Motor neuron (in vitro differentiated cells): ENCODE measurements around the gene NT5C. TPM values are rescaled to one million over a fixed set of nuclear protein-coding genes. Genes with fewer than 3 reads are reported as not detected.
"Not testable (repeated sequence)": the region's sequence is repeated elsewhere in the genome, so short reads cannot be mapped to it uniquely, and the experiment has no call there.

ENCODE experiments used
- ATAC-seq, 8 experiments: fragments of 200-7000 bp; cut with Tn5 transposase; replicated peaks in 6 of 8; 2 replicates each; pipeline ENCODE4 v1.8.0; 2021; ENCODE audit warnings: mild to moderate bottlenecking in 8 of 8, moderate library complexity in 8 of 8
- H3K27ac ChIP-seq, 2 donors: fragments of 250-450 bp; sonication (Bioruptor Pico); 2 replicates each; pipeline ENCODE4 v1.9.0; 2021; ENCODE audit warnings: antibody characterized with exemption in 2 of 2, mild to moderate bottlenecking in 2 of 2, moderate library complexity in 1 of 2
- H3K4me1 ChIP-seq, 2 donors: fragments of 250-450 bp; sonication (Bioruptor Pico); replicated peaks in 1 of 2; 2 replicates each; pipeline ENCODE4 v1.6.1; 2021; ENCODE audit warnings: antibody characterized with exemption in 2 of 2, mild to moderate bottlenecking in 2 of 2, moderate library complexity in 1 of 2
- H3K4me3 ChIP-seq, 5 donors: fragments of 250-450 bp; sonication (Bioruptor Pico); 2 replicates each; pipeline ENCODE4 v1.9.0; 2021; ENCODE audit warnings: antibody characterized with exemption in 5 of 5, mild to moderate bottlenecking in 5 of 5, moderate library complexity in 4 of 5
- WGBS, 10 experiments: fragments of 450-650 bp; shearing (Covaris generic); methylation state at CpG; one replicate each; pipeline ENCODE4 v1.0.0; 2022; 5-methylcytosine and 5-hydroxymethylcytosine counted together
- in situ Hi-C, 9 experiments: fragments of 400-800 bp; cut with MboI; loops; one replicate each; pipeline ENCODE4 v1.15.0; 2021; ENCODE audit warnings: low sequenced_read_pairs in 9 of 9, low pct_unique_long_range_greater_than_20kb in 2 of 9; ENCODE audit not compliant: unreplicated experiment in 9 of 9
- total RNA-seq, 8 experiments: library from RNA; unstranded; fragments of 300-600 nt; gene quantifications; 2 replicates each; pipeline versions ENCODE4 v1.2.3 to v1.2.4, GENCODE V29; 2022

NT5C gene
- total RNA-seq, result 10 to 100 TPM; 30.0 to 86.8 (median 41.9) TPM

DNA sequence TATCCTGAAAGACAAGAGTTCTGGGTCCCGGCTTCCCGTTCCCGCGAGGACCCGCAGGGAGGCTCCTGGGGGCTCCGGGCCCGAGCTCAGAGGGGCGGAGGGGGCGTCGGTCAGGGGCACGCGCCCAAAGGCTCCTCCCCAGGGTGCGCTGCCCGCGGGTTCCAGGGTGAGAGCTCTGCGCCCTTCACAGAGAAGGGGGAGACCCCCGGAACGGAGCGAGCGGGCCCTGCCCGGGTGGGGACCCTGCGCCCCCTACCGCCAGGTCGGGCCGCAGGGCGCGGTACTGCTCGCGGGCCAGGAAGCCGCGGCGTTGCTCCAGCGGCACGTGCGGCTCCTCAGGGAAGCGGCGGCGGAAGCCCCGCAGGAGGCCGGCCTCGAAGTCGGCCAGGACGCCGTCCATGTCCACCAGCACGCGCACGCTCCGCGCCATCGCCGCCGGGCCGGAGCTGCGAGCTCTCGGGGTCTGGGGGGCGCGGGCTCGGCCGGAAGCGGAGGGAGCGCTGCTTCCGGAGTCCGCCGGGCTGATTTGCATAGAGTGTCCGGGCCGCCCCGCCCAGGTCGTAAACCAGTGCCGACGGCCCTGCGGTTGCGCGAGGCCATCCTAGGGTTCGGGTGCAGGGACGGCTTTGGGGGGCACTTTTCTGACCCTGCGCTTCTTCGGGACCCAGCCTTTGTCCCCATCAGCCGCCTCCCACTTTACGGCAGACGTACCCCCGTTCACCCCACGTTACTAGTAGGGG lies at the start of gene NT5C:
TSS of gene NT5C (minus strand) at position 465 of the 740 bp plus-strand sequence. CDS start at position 430, 35 bp downstream.
- peak within 1 kb of the TSS; percentile 83 to 91 for H3K27ac ChIP-seq
- in situ Hi-C loops, result no loop called here
- peak; percentile 89 to 92 (median 90) for ATAC-seq
- H3K4me1 ChIP-seq, result peaks cover 12 to 14% of the 10 kb centered on the region in 2 donors
- peak within 1 kb of the TSS; percentile 59 to 95 (median 69) for H3K4me3 ChIP-seq
- WGBS, 10 experiments, result 2 to 20% (median 2%) methylated on average over 1 to 7 of the region's 82 CpGs; no CpG with 5 or more reads in 7 of the 10 experiments

- H3K4me1 ChIP-seq, result peaks cover 12 to 17% of the 10 kb centered on the region in 2 donors
- no peak overlapping the region for H3K27ac ChIP-seq
- H3K4me3 ChIP-seq, result peak overlapping the region; percentile 74 to 100 (median 91)
- 0 to 45% (median 8%) methylated on average over 1 to 7 of the region's 8 CpGs for WGBS, 10 experiments
- ATAC-seq, result no peak
- in situ Hi-C loops, result no loop called here
These were observed 49.6 kb upstream of the NT5C start for GRCh38 chr17:75181110-75181509.

DNA sequence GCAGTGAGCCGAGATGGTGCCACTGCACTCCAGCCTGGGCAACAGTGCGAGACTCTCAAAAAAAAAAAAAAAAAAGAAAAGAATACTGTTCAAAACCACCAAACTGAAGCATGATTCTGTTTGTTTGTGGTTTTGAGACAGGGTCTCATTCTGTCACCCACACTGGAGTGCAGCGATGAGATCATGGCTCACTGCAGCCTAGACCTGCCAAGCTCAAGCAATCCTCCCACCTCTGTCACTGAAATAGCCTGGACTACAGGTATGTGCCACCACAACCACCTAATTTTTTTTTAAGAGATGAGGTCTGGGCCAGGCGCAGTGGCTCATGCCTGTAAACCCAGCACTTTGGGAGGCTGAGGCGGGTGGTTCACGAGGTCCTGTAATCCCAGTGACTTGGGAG lies 46.9 kb upstream of the NT5C start:
- WGBS, 10 experiments, result 98 to 100% (median 100%) methylated on average over 1 to 6 of the region's 6 CpGs; no CpG with 5 or more reads in 5 of the 10 experiments
- no peak overlapping the region for H3K27ac ChIP-seq
- in situ Hi-C loops, result no loop called here
- H3K4me1 ChIP-seq, result peaks cover 9 to 14% of the 10 kb centered on the region in 2 donors
- ATAC-seq, result no peak
- H3K4me3 ChIP-seq, result no peak overlapping the region

DNA sequence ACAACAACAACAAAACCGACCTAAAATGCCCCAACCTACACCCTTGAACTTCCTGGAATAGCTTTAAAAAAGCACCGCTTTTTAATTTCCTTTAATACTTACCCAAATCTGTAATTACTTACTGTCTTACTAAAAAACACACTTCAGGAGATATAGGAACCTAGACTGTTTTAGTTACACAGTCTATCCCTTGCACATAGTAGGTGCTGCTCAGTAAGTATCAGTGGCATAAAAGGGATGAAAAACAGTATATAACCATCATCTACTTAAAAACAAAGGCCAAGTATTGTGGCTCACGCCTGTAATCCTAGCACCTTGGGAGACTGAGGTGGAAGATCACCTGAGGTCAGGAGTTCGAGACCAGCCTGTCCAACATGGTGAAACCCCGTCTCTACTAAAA lies 45.1 kb upstream of the NT5C start:
- 83 to 100% (median 93%) methylated on average over 1 to 5 of the region's 5 CpGs for WGBS, 10 experiments
- in situ Hi-C loops, result no loop called here

DNA sequence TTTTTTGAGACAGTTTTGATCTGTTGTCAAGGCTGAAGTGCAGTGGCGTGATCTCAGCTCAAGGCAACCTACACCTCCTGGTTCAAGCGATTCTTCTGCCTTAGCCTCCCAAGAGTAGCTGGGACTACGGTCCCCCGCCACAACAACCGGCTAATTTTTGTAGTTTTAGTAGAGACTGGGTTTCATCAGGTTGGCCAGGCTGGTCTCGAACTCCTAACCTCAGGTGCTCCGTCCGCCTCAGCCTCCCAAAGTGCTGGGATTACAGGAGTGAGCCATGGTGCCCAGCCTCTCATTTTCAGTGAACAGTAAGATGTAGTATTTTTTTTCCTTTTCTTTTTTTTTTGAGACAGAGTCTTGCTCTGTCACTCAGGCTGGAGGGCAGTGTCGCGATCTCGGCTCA lies 43.5 kb upstream of the NT5C start:
- in situ Hi-C loops, result no loop called here
- Histone ChIP-seq H3K4me1 (no peaks in the 10 kb centered on the region), H3K27ac (no peak overlapping the region), H3K4me3 (no peak overlapping the region)
- ATAC-seq, result no peak
- WGBS, 10 experiments, result 93 to 100% (median 98%) methylated on average over 1 to 11 of the region's 11 CpGs; no CpG with 5 or more reads in 5 of the 10 experiments

More for the DNA sequence above, 45.1 kb upstream of the NT5C start:
- H3K27ac ChIP-seq, result no peak overlapping the region
- peaks cover 6 to 11% of the 10 kb centered on the region in 2 donors for H3K4me1 ChIP-seq
- ATAC-seq, result no peak
- no peak overlapping the region for H3K4me3 ChIP-seq

GRCh38 chr17:75173526-75173925 lies 42.0 kb upstream of the NT5C start:
- ATAC-seq, result no peak
- in situ Hi-C loops, result no loop called here
- Histone ChIP-seq H3K4me3 (no peak overlapping the region), H3K4me1 (no peaks in the 10 kb centered on the region), H3K27ac (no peak overlapping the region)
- 79 to 100% (median 85%) methylated on average over 1 to 4 of the region's 4 CpGs; no CpG with 5 or more reads in 2 of the 10 experiments for WGBS, 10 experiments

- no peak for ATAC-seq
- H3K4me3 ChIP-seq, result no peak overlapping the region
- no peak overlapping the region for H3K27ac ChIP-seq
- H3K4me1 ChIP-seq, result no peaks in the 10 kb centered on the region
- 72 to 100% (median 92%) methylated on average over 1 to 4 of the region's 4 CpGs for WGBS, 10 experiments
- in situ Hi-C loops, result no loop called here
These were observed 37.5 kb upstream of the NT5C start for GRCh38 chr17:75168998-75169397.

- in situ Hi-C loops, result not testable (repeated sequence)
These were observed 33.1 kb upstream of the NT5C start for GRCh38 chr17:75164606-75165005.

DNA sequence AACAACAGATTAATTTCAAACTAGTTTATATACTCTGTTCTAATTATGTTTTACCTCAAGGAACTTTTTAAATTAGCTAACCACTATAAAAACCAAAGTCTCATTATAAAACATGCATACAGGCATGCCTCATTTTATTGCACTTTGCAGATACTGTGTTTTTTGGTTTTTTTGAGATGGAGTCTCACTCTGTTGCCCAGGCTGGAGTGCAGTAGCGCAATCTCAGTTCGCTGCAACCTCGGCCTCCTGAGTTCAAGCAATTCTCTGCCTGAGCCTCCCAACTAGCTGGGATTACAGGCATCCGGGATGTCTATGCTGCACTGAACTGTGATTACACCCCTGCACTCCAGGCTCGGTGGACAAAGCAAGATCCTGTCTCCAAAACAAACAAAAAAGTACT lies 31.5 kb upstream of the NT5C start:
- Histone ChIP-seq H3K27ac (no peak overlapping the region), H3K4me3 (no peak overlapping the region), H3K4me1 (no peaks in the 10 kb centered on the region)
- no peak for ATAC-seq
- in situ Hi-C loops, result no loop called here
- 86 to 100% (median 92%) methylated on average over 1 to 5 of the region's 5 CpGs; no CpG with 5 or more reads in 2 of the 10 experiments for WGBS, 10 experiments

More at GRCh38 chr17:75164606-75165005, 33.1 kb upstream of the NT5C start:
- not testable (repeated sequence) for H3K4me3 ChIP-seq, ATAC-seq, H3K27ac ChIP-seq, H3K4me1 ChIP-seq
- WGBS, 10 experiments, result 94 to 100% (median 100%) methylated on average over 1 to 7 of the region's 15 CpGs; no CpG with 5 or more reads in 5 of the 10 experiments

- Histone ChIP-seq H3K4me3 (no peak overlapping the region), H3K27ac (no peak overlapping the region), H3K4me1 (peaks cover 0 to 1% of the 10 kb centered on the region in 2 donors)
- in situ Hi-C loops, result no loop called here
- WGBS, 10 experiments, result 67 to 100% (median 84%) methylated on average over 1 to 5 of the region's 5 CpGs
- ATAC-seq, result no peak
These were observed 28.7 kb upstream of the NT5C start for GRCh38 chr17:75160211-75160610.

DNA sequence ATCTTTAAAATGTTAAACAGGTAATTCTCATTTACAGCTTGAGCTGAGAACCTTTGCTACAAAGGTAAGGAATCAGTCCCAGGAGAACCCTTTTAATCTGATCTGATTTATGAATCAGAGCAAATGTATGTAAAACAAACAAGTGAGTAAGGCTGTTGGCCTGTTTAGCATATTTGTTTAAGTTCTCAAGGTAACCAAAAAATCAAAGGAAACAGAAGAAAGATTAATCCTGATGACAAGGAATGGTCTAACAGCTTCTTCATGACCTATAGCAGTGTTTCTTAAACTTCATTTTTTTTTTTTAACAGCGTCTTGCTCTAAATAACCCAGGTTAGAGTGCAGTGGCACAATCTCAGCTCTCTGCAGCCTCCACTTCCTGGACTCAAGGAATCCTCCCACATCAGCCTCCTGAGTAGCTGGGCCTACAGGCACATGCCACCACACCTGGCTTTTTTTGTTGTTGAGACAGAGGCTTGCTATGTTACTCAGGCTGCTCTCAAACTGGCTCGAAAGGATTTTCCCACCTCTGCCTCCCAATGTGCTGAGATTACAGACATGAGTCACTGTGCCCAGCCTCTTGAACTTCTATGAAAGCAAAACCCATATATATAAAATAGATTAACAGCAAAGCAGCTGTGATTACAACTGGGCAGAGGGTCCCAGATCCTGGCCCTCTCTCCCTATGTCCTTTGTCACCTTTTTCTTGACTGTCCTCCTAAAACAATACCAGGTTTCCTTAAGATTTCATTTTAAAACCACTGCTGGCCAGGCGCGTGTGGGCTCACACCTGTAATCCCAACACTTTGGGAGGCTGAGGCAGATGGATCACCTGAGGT lies 27.9 kb upstream of the NT5C start:
- no peak for ATAC-seq
- no peak overlapping the region for H3K4me3 ChIP-seq
- WGBS, 10 experiments, result 80 to 100% (median 92%) methylated on average over 1 to 4 of the region's 4 CpGs; no CpG with 5 or more reads in 2 of the 10 experiments
- peaks cover 4 to 6% of the 10 kb centered on the region in 2 donors for H3K4me1 ChIP-seq
- no peak overlapping the region for H3K27ac ChIP-seq
- in situ Hi-C loops, result no loop called here

DNA sequence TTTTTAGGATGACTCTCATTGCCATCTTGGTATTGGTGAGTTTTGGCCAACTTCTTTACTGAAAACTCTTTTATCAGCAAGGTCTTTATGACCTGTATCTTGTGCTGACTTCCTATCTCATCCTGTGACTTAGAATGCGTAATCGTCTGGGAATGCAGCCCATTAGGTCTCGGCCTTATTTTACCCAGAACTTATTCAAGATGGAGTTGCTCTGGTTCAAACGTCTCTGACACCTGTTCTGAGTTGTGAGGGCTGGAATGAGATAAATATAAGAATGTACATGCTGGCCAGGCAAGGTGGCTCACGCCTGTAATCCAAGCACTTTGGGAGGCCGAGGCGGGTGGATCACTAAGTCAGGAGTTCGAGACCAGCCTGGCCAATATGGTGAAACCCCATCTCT lies 26.9 kb upstream of the NT5C start:
- 78 to 100% (median 95%) methylated on average over 1 to 7 of the region's 8 CpGs; no CpG with 5 or more reads in 2 of the 10 experiments for WGBS, 10 experiments
- H3K4me3 ChIP-seq, H3K4me1 ChIP-seq, H3K27ac ChIP-seq, ATAC-seq, in situ Hi-C loops: not testable (repeated sequence)

- no peak overlapping the region for H3K4me3 ChIP-seq
- in situ Hi-C loops, result no loop called here
- no peak for ATAC-seq
- 73 to 100% (median 86%) methylated on average over 1 to 3 of the region's 3 CpGs; no CpG with 5 or more reads in 1 of the 10 experiments for WGBS, 10 experiments
- peaks cover 16 to 21% of the 10 kb centered on the region in 2 donors for H3K4me1 ChIP-seq
- peak overlapping the region in 1 of 2 donors; percentile 43 for H3K27ac ChIP-seq
These were observed 23.7 kb upstream of the NT5C start for GRCh38 chr17:75155191-75155601.
